ENCODE results near the gene IFRD1.

Gene IFRD1

DNA sequence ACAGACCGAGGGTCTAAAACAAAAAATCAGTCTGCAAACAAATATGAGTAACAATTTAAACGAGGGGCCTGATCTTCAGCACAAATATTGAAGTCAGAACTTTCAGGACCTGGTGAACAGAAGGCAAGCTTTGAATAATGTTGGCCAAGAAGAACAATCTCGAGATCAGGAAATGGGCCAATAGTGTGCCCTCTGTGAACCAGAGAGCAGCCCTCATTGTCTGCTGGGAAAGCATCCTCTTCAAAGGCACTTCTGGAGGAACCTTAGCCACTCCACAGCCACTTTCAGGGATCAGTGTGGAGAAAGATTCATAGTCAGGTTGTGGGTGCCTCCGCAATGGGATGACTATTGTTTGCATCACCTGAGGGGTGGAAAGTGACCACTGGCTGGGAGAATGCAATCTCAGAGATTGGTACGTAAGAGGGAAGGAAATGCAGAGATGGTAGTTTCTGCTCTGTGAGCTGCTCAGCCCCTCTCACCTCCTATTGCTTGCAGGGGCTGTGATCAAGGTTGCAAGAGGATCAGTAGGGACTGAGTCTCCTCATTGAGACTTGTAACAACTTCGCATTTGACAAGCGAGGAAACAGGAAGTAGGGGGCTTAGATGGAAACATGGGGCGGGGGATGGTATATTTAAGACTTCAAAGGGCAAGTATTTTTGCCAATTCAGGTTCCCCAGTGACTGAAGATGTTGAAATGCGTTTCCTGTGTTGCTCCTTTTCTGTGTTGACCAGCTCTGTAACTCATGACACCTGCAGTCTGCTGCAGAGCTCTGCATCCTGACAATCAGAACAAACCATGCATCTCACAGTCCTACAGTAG is 28.4 kb upstream of the IFRD1 start:
- Histone ChIP-seq H3K9ac (ENCODE audit: low read depth, low read length) (peak overlapping the region; percentile 22; the same call in 1 of the 2 replicates), H3K27ac (ENCODE audit: low read depth, low read length) (peak overlapping the region; percentile 81), H3K27me3 (ENCODE audit: control insufficient read depth, insufficient read depth, low read length) (no peaks in the 10 kb centered on the region), H3K36me3 (ENCODE audit: control insufficient read depth, insufficient read depth, low read length) (no peaks in the 10 kb centered on the region), H3K4me1 (ENCODE audit: control insufficient read depth, insufficient read depth, low read length) (peaks cover 44% of the 10 kb centered on the region), H3K4me3 (ENCODE audit: low read depth, low read length) (no peak overlapping the region), H3K9me3 (ENCODE audit: control insufficient read depth, insufficient read depth, low read length) (no peaks in the 10 kb centered on the region)

- H3K9ac ChIP-seq (ENCODE audit: low read depth, low read length) = peak overlapping the region; percentile 22; the same call in 1 of the 2 replicates
- H3K4me1 ChIP-seq (ENCODE audit: control insufficient read depth, insufficient read depth, low read length) = peaks cover 44% of the 10 kb centered on the region
- no peaks in the 10 kb centered on the region for H3K36me3 ChIP-seq (ENCODE audit: control insufficient read depth, insufficient read depth, low read length)
- H3K9me3 ChIP-seq (ENCODE audit: control insufficient read depth, insufficient read depth, low read length) = no peaks in the 10 kb centered on the region
- peak overlapping the region; percentile 81 for H3K27ac ChIP-seq (ENCODE audit: low read depth, low read length)
- no peak overlapping the region for H3K4me3 ChIP-seq (ENCODE audit: low read depth, low read length)
- no peaks in the 10 kb centered on the region for H3K27me3 ChIP-seq (ENCODE audit: control insufficient read depth, insufficient read depth, low read length)
These were observed 27.3 kb upstream of the IFRD1 start for GRCh38 chr7:112422842-112423496.

DNA sequence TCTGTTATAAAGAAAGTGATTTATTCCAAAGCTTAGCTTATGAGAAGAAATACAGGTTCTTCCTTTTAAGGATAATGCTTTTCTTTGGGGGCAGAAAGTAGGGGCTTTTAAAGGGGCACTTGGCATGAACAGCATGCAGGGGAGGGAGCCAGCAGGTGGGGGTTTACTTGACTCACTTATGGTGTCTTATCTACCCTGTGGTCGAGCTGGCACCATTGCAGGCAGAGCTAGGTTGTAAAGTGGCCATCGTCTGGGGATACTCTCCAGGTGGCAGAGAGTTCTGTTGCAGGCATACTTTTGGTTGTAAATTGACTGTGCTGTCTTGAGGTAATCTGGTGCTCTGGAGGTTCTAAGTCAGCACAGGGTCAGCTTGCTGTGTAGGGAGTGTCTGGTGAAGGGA is 26.3 kb upstream of the IFRD1 start:
- Histone ChIP-seq H3K9me3 (ENCODE audit: control insufficient read depth, insufficient read depth, low read length) (no peaks in the 10 kb centered on the region), H3K4me1 (ENCODE audit: control insufficient read depth, insufficient read depth, low read length) (peaks cover 44% of the 10 kb centered on the region), H3K36me3 (ENCODE audit: control insufficient read depth, insufficient read depth, low read length) (no peaks in the 10 kb centered on the region), H3K4me3 (ENCODE audit: low read depth, low read length) (no peak overlapping the region), H3K27me3 (ENCODE audit: control insufficient read depth, insufficient read depth, low read length) (no peaks in the 10 kb centered on the region), H3K27ac (ENCODE audit: low read depth, low read length) (no peak overlapping the region), H3K9ac (ENCODE audit: low read depth, low read length) (no peak overlapping the region)

DNA sequence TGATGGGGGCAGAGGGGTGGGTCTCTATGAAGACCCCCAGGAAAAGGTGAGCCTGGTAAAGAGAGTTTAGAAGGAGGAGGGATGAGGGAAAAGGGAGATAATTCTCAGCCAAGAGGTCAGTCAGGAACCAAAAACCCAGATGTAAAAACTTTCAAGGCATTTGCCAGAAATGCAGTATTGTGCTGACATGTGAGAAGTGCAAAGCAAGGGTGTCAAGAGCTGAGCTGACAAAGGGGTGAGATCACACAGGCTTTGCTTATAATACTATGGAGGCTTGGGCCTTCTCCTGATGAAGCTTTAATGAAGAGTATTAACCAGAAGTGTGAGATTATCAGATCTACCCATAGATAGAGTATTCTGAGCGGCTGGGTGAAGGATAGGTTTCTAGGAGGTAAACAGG is 22.3 kb upstream of the IFRD1 start:
- Histone ChIP-seq H3K27ac (ENCODE audit: low read depth, low read length) (no peak overlapping the region), H3K36me3 (ENCODE audit: control insufficient read depth, insufficient read depth, low read length) (no peaks in the 10 kb centered on the region), H3K4me3 (ENCODE audit: low read depth, low read length) (no peak overlapping the region), H3K9me3 (ENCODE audit: control insufficient read depth, insufficient read depth, low read length) (no peaks in the 10 kb centered on the region), H3K4me1 (ENCODE audit: control insufficient read depth, insufficient read depth, low read length) (peaks cover 21% of the 10 kb centered on the region), H3K27me3 (ENCODE audit: control insufficient read depth, insufficient read depth, low read length) (no peaks in the 10 kb centered on the region), H3K9ac (ENCODE audit: low read depth, low read length) (no peak overlapping the region)

- no peak overlapping the region for H3K4me3 ChIP-seq (ENCODE audit: low read depth, low read length)
- H3K4me1 ChIP-seq (ENCODE audit: control insufficient read depth, insufficient read depth, low read length) = peaks cover 14% of the 10 kb centered on the region
- no peaks in the 10 kb centered on the region for H3K9me3 ChIP-seq (ENCODE audit: control insufficient read depth, insufficient read depth, low read length)
- no peak overlapping the region for H3K9ac ChIP-seq (ENCODE audit: low read depth, low read length)
- H3K36me3 ChIP-seq (ENCODE audit: control insufficient read depth, insufficient read depth, low read length) = no peaks in the 10 kb centered on the region
- no peaks in the 10 kb centered on the region for H3K27me3 ChIP-seq (ENCODE audit: control insufficient read depth, insufficient read depth, low read length)
- H3K27ac ChIP-seq (ENCODE audit: low read depth, low read length) = no peak overlapping the region
These were observed 21.5 kb upstream of the IFRD1 start for GRCh38 chr7:112428715-112429114.

DNA sequence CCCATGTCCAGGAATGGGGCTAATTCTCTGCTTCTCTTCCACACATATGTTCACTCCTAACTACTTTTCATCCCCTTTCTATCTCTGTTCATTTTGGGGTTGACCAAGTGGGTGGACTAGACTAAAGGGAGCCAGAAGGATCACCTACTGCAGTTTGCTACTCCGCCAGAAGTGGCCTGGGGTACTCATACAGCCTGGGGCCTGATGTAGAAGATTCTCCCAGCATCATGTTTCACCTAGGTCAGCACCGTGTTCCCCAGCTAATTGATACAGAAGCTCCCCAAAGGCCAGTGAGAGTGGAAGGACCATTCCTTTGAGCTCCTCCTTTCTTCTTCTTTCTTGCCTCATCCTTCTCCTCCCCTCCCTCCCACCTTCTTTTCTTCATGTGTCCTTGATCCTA is 19.6 kb upstream of the IFRD1 start:
- Histone ChIP-seq H3K27me3 (ENCODE audit: control insufficient read depth, insufficient read depth, low read length) (no peaks in the 10 kb centered on the region), H3K36me3 (ENCODE audit: control insufficient read depth, insufficient read depth, low read length) (no peaks in the 10 kb centered on the region), H3K9me3 (ENCODE audit: control insufficient read depth, insufficient read depth, low read length) (no peaks in the 10 kb centered on the region), H3K4me3 (ENCODE audit: low read depth, low read length) (no peak overlapping the region), H3K9ac (ENCODE audit: low read depth, low read length) (no peak overlapping the region), H3K4me1 (ENCODE audit: control insufficient read depth, insufficient read depth, low read length) (peaks cover 11% of the 10 kb centered on the region; the same call in 1 of the 2 replicates), H3K27ac (ENCODE audit: low read depth, low read length) (no peak overlapping the region)

DNA sequence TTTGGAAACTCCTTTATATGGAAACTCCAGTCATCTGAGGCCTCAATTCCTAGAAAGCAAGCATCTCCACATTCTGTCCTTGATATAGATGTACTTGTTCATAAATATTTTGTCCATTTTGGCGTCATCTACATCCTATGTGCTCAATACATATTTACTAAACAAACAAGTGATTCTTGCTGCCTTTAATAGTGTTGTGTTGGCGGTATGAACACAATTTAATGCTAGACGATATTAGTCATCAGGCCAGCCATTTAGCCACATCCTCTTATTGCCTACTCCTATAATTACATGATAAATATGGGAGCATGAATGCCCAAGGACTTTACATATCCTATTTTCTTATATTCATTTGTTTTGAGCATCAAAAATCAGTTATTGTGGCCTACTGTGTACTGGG is 18.5 kb upstream of the IFRD1 start:
- H3K9me3 ChIP-seq (ENCODE audit: control insufficient read depth, insufficient read depth, low read length) = no peaks in the 10 kb centered on the region

GRCh38 chr7:112433289-112433688 is 17.0 kb upstream of the IFRD1 start:
- Histone ChIP-seq H3K9me3 (ENCODE audit: control insufficient read depth, insufficient read depth, low read length) (no peaks in the 10 kb centered on the region), H3K36me3 (ENCODE audit: control insufficient read depth, insufficient read depth, low read length) (no peaks in the 10 kb centered on the region), H3K27me3 (ENCODE audit: control insufficient read depth, insufficient read depth, low read length) (no peaks in the 10 kb centered on the region), H3K27ac (ENCODE audit: low read depth, low read length) (no peak overlapping the region), H3K4me3 (ENCODE audit: low read depth, low read length) (no peak overlapping the region), H3K9ac (ENCODE audit: low read depth, low read length) (no peak overlapping the region), H3K4me1 (ENCODE audit: control insufficient read depth, insufficient read depth, low read length) (no peaks in the 10 kb centered on the region)

More for the DNA sequence above, 18.5 kb upstream of the IFRD1 start:
- H3K27me3 ChIP-seq (ENCODE audit: control insufficient read depth, insufficient read depth, low read length) = no peaks in the 10 kb centered on the region
- H3K9ac ChIP-seq (ENCODE audit: low read depth, low read length) = no peak overlapping the region
- H3K4me1 ChIP-seq (ENCODE audit: control insufficient read depth, insufficient read depth, low read length) = no peaks in the 10 kb centered on the region
- H3K36me3 ChIP-seq (ENCODE audit: control insufficient read depth, insufficient read depth, low read length) = no peaks in the 10 kb centered on the region
- no peak overlapping the region for H3K4me3 ChIP-seq (ENCODE audit: low read depth, low read length)
- H3K27ac ChIP-seq (ENCODE audit: low read depth, low read length) = no peak overlapping the region

- Histone ChIP-seq H3K4me1 (ENCODE audit: control insufficient read depth, insufficient read depth, low read length) (no peaks in the 10 kb centered on the region), H3K4me3 (ENCODE audit: low read depth, low read length) (no peak overlapping the region), H3K9me3 (ENCODE audit: control insufficient read depth, insufficient read depth, low read length) (no peaks in the 10 kb centered on the region), H3K9ac (ENCODE audit: low read depth, low read length) (no peak overlapping the region), H3K27me3 (ENCODE audit: control insufficient read depth, insufficient read depth, low read length) (no peaks in the 10 kb centered on the region), H3K27ac (ENCODE audit: low read depth, low read length) (no peak overlapping the region), H3K36me3 (ENCODE audit: control insufficient read depth, insufficient read depth, low read length) (no peaks in the 10 kb centered on the region)
These were observed 13.2 kb upstream of the IFRD1 start for GRCh38 chr7:112437072-112437471.

DNA sequence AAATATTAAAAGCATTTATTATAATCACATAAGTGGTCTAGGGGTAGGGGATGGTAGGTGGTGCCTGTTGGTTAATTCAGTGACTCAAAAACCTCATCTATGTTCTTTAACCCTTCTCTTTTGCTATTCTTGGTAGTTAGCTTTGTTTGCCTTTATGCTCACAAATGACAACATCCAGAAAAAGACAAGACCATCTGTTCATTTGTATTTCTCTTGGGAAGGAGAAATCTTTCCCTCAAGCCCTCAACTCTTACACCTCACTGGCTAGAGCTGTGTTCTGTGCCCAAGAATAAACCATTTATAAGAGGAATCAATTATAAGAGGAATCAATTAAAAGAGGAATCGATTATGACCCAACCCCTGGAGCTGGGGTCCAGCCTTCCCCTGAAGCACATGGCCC is 10.8 kb upstream of the IFRD1 start:
- Histone ChIP-seq H3K27me3 (ENCODE audit: control insufficient read depth, insufficient read depth, low read length) (no peaks in the 10 kb centered on the region), H3K9me3 (ENCODE audit: control insufficient read depth, insufficient read depth, low read length) (no peaks in the 10 kb centered on the region), H3K4me1 (ENCODE audit: control insufficient read depth, insufficient read depth, low read length) (no peaks in the 10 kb centered on the region), H3K9ac (ENCODE audit: low read depth, low read length) (no peak overlapping the region), H3K27ac (ENCODE audit: low read depth, low read length) (no peak overlapping the region), H3K36me3 (ENCODE audit: control insufficient read depth, insufficient read depth, low read length) (no peaks in the 10 kb centered on the region), H3K4me3 (ENCODE audit: low read depth, low read length) (no peak overlapping the region)

- Histone ChIP-seq H3K9me3 (ENCODE audit: control insufficient read depth, insufficient read depth, low read length) (no peaks in the 10 kb centered on the region), H3K9ac (ENCODE audit: low read depth, low read length) (no peak overlapping the region), H3K27me3 (ENCODE audit: control insufficient read depth, insufficient read depth, low read length) (no peaks in the 10 kb centered on the region), H3K4me1 (ENCODE audit: control insufficient read depth, insufficient read depth, low read length) (no peaks in the 10 kb centered on the region), H3K4me3 (ENCODE audit: low read depth, low read length) (no peak overlapping the region), H3K36me3 (ENCODE audit: control insufficient read depth, insufficient read depth, low read length) (no peaks in the 10 kb centered on the region), H3K27ac (ENCODE audit: low read depth, low read length) (no peak overlapping the region)
These were observed 8.1 kb upstream of the IFRD1 start for GRCh38 chr7:112442210-112442609.

Data from HUES48 (cell line).